Stomach smooth muscle (tissue), 2 donors: ENCODE results near the gene TFCP2.

Source experiments
- H3K27ac ChIP-seq: one replicate; pipeline ENCODE4 v1.7.0; 2013; ENCODE audit warnings: mild to moderate bottlenecking, low read length, inconsistent platforms
- H3K27me3 ChIP-seq, 2 donors: one replicate each; pipeline ENCODE4 v1.7.0; 2013; ENCODE audit warnings: low read length in 2 of 2; ENCODE audit not compliant: insufficient read depth in 2 of 2, control insufficient read depth in 1 of 2
- H3K36me3 ChIP-seq, 2 donors: one replicate each; pipeline ENCODE4 v1.7.0; 2013; ENCODE audit warnings: low read length in 2 of 2; ENCODE audit not compliant: control insufficient read depth in 2 of 2, insufficient read depth in 2 of 2
- H3K4me1 ChIP-seq: one replicate; pipeline ENCODE4 v1.7.0; 2013; ENCODE audit warnings: low read length; ENCODE audit not compliant: control insufficient read depth, insufficient read depth
- H3K4me3 ChIP-seq, 2 donors: one replicate each; pipeline ENCODE4 v1.7.0; 2013; ENCODE audit warnings: low read length in 2 of 2
- H3K9ac ChIP-seq, 2 donors: one replicate each; pipeline ENCODE4 v1.7.0; 2013; ENCODE audit warnings: low read length in 2 of 2, mild to moderate bottlenecking in 1 of 2
- H3K9me3 ChIP-seq, 2 donors: one replicate each; pipeline ENCODE4 v1.7.0; 2013; ENCODE audit warnings: low read length in 2 of 2; ENCODE audit not compliant: control insufficient read depth in 2 of 2
- donor health status: healthy.
- donor health status: Pancreatic carcinoma.

Gene TFCP2

DNA sequence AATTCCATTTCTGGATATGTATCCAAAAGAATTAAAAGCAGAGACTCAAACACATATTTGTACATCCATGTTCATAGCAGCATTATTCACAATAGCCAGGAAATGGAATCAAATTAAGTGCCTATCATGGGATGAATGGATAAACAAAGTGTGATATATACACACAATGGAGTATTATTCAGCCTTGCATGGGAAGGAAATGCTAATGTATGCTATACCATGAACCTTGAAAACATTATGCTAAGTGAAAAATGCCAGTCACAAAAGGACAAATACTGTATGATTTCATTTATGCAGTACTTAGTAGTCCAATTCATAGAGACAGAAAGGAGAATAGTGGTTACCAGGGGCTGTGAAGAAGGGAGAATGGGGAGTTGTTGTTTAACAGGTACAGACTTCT, 57.4 kb downstream of the TFCP2 start:
- H3K27ac ChIP-seq: no peak overlapping the region
- H3K4me1 ChIP-seq: no peaks in the 10 kb centered on the region
- peaks cover 2 to 19% of the 10 kb centered on the region in 2 donors for H3K36me3 ChIP-seq
- H3K9ac ChIP-seq: no peak overlapping the region
- no peaks in the 10 kb centered on the region for H3K9me3 ChIP-seq
- no peak overlapping the region for H3K4me3 ChIP-seq
- H3K27me3 ChIP-seq: no peaks in the 10 kb centered on the region

DNA sequence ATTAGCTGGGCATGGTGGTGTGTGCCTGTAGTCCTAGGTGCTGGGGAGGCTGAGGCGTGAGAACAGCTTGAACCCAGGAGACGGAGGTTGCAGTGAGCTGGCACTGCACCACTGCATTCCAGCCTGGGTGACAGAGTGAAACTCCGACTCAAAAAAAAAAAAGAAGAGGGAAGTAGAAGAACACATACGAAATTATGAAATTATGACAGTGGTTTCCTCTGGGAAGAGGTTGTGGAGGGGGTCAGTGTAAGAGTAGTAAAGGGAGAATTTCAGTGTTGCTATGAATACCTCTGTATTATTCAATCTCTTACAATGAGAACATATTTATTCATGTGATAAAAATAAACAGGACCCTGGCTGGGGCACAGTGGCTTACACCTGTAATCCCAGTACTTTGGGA, 64.8 kb downstream of the TFCP2 start:
- H3K4me3 ChIP-seq: no peak overlapping the region
- no peaks in the 10 kb centered on the region for H3K9me3 ChIP-seq
- no peaks in the 10 kb centered on the region for H3K27me3 ChIP-seq
- H3K27ac ChIP-seq: no peak overlapping the region
- no peaks in the 10 kb centered on the region for H3K4me1 ChIP-seq
- H3K9ac ChIP-seq: no peak overlapping the region
- H3K36me3 ChIP-seq: peaks cover 35 to 37% of the 10 kb centered on the region in 2 donors

GRCh38 chr12:51103977-51104376, 69.0 kb downstream of the TFCP2 start:
- no peak overlapping the region for H3K4me3 ChIP-seq
- H3K9ac ChIP-seq: no peak overlapping the region
- peaks cover 41 to 46% of the 10 kb centered on the region in 2 donors for H3K36me3 ChIP-seq
- no peaks in the 10 kb centered on the region for H3K9me3 ChIP-seq
- no peaks in the 10 kb centered on the region for H3K4me1 ChIP-seq
- no peaks in the 10 kb centered on the region for H3K27me3 ChIP-seq
- H3K27ac ChIP-seq: no peak overlapping the region

- H3K4me3 ChIP-seq: no peak overlapping the region
- H3K27ac ChIP-seq: no peak overlapping the region
- H3K27me3 ChIP-seq: no peaks in the 10 kb centered on the region
- H3K36me3 ChIP-seq: peaks cover 43 to 48% of the 10 kb centered on the region in 2 donors
- no peaks in the 10 kb centered on the region for H3K9me3 ChIP-seq
- no peaks in the 10 kb centered on the region for H3K4me1 ChIP-seq
- H3K9ac ChIP-seq: no peak overlapping the region
These were observed 74.3 kb downstream of the TFCP2 start for GRCh38 chr12:51098611-51099010.

DNA sequence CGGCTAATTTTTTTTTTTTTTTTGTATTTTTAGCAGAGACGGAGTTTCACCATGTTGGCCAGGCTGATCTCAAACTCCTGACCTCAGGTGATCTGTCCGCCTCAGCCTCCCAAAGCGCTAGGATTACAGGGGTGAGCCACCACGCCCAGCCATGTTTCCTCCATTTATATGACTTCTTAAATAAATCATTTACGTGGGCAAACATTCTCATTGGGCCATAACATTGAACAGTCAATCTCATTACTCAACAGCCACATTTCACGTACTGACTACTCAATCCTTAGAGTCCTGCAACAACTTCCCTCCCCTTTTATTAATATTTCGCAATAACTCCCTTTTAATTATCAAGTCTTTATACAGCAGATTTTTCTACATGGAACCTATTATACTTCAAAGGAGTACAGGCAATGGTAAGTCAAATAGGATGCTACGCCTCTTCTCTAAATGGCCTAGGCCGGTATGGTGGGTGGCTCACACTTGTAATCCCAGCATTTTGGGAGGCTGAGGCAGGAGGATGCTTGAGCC, 82.2 kb downstream of the TFCP2 start:
- Histone ChIP-seq H3K27ac (no peak overlapping the region), H3K27me3 (no peaks in the 10 kb centered on the region), H3K36me3 (peaks cover 11 to 12% of the 10 kb centered on the region in 2 donors), H3K4me3 (no peak overlapping the region), H3K4me1 (no peaks in the 10 kb centered on the region), H3K9me3 (no peaks in the 10 kb centered on the region), H3K9ac (no peak overlapping the region)

DNA sequence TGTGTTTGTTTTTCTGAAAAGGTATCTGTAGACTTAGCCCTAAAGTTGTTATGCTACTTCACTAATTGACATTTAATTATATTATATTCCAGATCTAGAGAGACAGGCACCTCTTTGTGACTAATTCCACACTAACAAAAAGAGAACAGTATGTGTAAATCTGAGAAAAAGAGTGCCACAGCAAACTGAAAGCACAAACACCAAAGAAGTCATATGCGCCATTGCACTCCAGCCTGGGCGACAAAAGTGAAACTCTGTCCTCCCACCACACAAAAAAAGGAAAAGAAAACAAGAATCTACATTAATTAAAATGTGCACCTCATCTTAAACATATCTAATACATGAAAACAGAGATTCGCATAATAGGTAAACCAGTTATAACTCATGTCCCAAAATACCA, 85.1 kb downstream of the TFCP2 start:
- H3K27me3 ChIP-seq: no peaks in the 10 kb centered on the region
- H3K9ac ChIP-seq: no peak overlapping the region
- H3K27ac ChIP-seq: no peak overlapping the region
- H3K4me3 ChIP-seq: no peak overlapping the region
- no peaks in the 10 kb centered on the region for H3K9me3 ChIP-seq
- H3K4me1 ChIP-seq: peaks cover 5% of the 10 kb centered on the region
- no peaks in the 10 kb centered on the region for H3K36me3 ChIP-seq

GRCh38 chr12:51086933-51087332, 86.0 kb downstream of the TFCP2 start:
- Histone ChIP-seq H3K27me3 (no peaks in the 10 kb centered on the region), H3K9ac (no peak overlapping the region), H3K9me3 (no peaks in the 10 kb centered on the region), H3K36me3 (no peaks in the 10 kb centered on the region), H3K4me3 (no peak overlapping the region), H3K27ac (no peak overlapping the region), H3K4me1 (peaks cover 10% of the 10 kb centered on the region)

DNA sequence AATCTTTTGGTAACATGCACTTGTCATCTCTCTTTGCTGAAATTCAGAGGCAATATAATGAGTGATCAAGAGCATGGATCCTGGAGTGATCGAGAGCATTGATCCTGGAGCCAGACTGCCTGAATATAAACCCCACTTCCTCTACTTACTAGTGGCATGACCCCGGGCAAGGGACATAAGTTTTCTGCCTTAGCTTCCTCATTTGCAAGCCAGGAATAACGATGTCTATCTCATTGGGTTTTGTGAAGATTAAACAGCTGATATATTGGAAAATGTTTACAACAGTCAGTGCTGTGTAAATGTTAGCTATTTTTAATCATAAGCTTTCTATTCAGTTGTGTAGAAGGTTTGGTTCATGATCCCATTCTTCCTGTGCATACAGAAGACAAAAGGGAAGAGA, 87.2 kb downstream of the TFCP2 start:
- Histone ChIP-seq H3K27ac (no peak overlapping the region), H3K9me3 (no peaks in the 10 kb centered on the region), H3K36me3 (no peaks in the 10 kb centered on the region), H3K27me3 (no peaks in the 10 kb centered on the region), H3K4me3 (no peak overlapping the region), H3K4me1 (peaks cover 16% of the 10 kb centered on the region), H3K9ac (no peak overlapping the region)

DNA sequence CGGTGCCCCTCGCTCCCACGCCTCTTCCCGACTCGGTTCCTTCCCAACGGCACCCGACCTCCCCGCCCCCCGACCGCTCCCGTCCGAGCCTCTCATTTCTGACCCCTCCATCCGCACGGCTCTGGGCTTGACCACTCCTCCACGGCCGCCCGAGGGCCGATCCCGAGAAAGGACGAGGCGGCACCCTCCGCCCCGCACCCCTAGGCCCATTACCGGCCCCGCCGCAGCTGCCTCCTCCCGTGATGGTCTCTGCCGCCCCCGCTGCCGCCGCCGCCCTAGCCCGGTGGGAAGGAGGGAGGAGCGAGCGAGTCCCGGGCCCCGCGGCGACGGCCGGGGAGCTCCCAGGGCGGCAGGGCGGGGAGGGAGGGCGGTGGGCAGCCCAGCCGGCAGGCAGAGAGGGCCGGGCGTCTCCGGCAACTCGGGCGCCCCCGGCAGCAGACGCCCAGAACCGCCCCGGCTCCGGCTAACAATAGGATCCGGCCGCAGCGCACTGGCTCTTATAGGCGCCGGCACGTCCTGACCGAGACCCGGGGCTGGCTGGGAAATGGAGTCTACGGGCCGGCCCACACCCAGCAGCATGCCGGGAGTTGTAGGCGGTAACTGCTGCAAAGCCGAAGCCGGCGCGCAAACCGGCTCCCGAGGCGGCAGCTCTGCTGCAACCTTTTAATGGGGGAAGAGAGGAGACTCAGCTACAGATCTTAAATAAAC, 89.7 kb downstream of the TFCP2 start, which contains the start of gene CSRNP2:
TSS of gene CSRNP2 (minus strand) at position 471 of the 708 bp plus-strand sequence. CDS start 7,035 bp downstream, outside the sequence.
- peaks cover 21% of the 10 kb centered on the region for H3K4me1 ChIP-seq
- H3K4me3 ChIP-seq: peak within 1 kb of the TSS; percentile 59 to 89
- H3K27ac ChIP-seq: peak within 1 kb of the TSS; percentile 86
- H3K9me3 ChIP-seq: no peaks in the 10 kb centered on the region
- peak within 1 kb of the TSS; percentile 69 to 87 for H3K9ac ChIP-seq
- no peaks in the 10 kb centered on the region for H3K27me3 ChIP-seq
- no peaks in the 10 kb centered on the region for H3K36me3 ChIP-seq

DNA sequence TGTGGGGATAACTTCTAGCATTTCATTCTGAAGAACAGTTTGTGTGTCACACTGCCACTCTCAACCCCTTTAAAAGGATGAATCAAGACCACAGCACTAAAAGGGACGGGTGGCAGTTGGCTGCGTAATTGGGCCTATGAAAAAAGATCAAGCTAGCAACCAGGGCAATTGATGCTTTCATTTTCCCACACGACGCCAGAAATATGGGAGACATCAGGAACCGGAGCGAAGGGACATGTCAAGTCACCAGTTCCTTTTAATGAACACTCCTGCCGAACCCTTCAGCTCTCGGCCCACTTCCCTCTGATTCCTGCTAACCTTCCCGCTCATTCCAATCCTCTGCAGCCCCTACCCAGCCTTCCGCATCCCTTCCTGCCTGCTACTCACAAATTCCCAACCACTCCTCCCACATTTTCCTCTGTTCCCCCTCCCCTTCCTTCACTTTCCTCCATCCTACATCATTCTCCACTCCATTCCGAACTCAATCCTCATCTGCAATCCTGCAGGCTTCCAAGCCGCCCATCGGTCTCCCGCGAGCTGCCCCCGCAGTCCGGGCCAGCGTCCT, 90.3 kb downstream of the TFCP2 start:
- peak overlapping the region; percentile 86 for H3K27ac ChIP-seq
- no peaks in the 10 kb centered on the region for H3K9me3 ChIP-seq
- H3K27me3 ChIP-seq: no peaks in the 10 kb centered on the region
- peaks cover 27% of the 10 kb centered on the region for H3K4me1 ChIP-seq
- H3K4me3 ChIP-seq: peak overlapping the region; percentile 59 to 89
- H3K9ac ChIP-seq: peak overlapping the region; percentile 69 to 87
- no peaks in the 10 kb centered on the region for H3K36me3 ChIP-seq

DNA sequence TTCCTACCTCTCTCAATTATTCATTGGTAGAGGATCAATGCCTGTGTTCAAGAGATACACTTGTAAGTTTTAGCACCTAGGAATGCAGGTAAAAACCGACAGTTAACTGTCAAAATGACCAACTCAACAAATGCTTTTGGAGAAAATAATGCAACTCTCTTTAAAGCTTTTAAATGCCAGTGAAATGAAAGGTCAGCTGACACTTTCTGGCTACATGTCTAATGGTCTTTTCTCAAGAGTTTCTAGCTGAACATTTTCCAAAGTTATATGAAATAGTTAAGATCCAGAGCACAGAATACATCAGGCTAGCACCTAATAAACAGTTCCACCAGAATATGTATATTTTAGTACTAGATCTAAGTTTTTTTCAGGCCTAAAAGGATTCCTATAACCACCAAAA, 91.5 kb downstream of the TFCP2 start:
- no peaks in the 10 kb centered on the region for H3K27me3 ChIP-seq
- no peaks in the 10 kb centered on the region for H3K36me3 ChIP-seq
- H3K4me1 ChIP-seq: peaks cover 34% of the 10 kb centered on the region
- H3K9ac ChIP-seq: no peak overlapping the region
- no peak overlapping the region for H3K27ac ChIP-seq
- no peaks in the 10 kb centered on the region for H3K9me3 ChIP-seq
- no peak overlapping the region for H3K4me3 ChIP-seq
